HG03135 (cell line): Measurements from ENCODE around the gene PLPPR1.
"Not testable (repeated sequence)": the region's sequence is repeated elsewhere in the genome, so short reads cannot be mapped to it uniquely, and the experiment has no call there.

ENCODE experiments used
- ATAC-seq: cut with Tn5 transposase; IDR thresholded peaks from one replicate; pipeline ENCODE4 v1.9.1; 2021; ENCODE audit warnings: mild to moderate bottlenecking, moderate library complexity; ENCODE audit not compliant: unreplicated experiment

PLPPR1 gene

DNA sequence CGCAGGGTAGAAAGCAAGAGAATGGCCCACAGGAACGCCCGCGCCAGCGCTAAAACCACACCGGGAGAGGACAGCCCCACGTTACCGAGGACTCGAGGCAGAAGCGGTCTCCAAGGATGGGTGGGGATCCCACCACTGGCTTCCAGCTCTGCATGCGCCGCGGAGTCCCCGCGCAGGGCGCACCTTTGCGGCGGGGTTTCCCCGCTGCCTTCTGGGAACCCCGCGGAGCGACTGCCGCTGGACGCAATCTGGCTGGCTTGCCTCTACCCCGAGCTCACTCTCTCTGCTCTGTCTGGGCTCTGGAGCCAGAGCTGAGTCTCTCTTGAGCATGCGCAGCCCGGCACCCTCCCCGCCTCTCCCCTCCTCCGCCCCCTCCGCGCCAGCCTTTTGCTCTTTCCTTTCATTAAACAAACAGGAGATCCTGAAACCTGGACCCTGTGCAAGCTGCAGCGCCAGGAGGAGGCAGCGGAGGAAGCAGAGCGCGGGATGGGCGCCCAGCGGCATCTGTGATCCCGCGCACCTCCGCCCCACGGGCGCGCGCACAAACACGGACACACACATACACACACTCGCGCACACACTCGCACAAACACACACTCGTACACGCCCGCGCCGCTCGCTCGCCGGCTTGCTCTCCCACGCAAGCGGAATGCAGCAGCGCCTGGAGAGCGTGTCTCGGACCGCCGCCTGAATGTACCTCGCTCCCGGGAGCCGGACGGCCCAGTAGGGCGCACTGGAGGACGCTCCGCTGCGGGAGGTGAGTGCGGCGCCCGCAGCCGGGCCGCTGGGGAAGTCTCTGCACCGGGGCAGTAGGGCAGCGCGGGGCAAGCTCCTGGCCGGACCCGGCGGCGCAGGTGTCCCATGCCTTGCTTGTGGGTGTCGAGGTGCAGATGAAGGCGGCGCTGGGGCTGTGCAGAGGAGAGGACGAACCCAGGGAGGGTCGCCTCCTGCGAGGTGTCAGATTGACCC lies at the start of gene PLPPR1:
TSS of gene PLPPR1 (plus strand) at position 382 of the 969 bp plus-strand sequence.
- no peak for ATAC-seq

DNA sequence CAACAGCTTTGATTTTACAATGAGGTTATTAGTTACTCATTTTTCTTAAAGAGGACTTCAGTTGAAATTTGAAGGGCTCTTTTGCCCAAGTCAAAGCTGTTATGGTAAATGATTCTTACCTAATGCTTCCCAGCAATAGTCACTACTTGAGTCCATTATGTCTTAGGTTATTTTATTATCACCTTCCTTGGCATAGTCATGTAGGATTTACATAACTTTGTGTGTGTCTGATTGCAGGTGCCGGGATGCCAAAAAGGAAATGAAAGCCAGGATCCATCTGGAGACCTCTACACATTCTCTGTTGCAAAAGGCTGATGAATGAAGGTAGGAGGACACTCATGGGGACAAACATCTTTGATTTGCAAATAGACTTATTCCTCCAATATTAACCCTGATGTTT lies 38.8 kb upstream of the PLPPR1 start:
- no peak for ATAC-seq

DNA sequence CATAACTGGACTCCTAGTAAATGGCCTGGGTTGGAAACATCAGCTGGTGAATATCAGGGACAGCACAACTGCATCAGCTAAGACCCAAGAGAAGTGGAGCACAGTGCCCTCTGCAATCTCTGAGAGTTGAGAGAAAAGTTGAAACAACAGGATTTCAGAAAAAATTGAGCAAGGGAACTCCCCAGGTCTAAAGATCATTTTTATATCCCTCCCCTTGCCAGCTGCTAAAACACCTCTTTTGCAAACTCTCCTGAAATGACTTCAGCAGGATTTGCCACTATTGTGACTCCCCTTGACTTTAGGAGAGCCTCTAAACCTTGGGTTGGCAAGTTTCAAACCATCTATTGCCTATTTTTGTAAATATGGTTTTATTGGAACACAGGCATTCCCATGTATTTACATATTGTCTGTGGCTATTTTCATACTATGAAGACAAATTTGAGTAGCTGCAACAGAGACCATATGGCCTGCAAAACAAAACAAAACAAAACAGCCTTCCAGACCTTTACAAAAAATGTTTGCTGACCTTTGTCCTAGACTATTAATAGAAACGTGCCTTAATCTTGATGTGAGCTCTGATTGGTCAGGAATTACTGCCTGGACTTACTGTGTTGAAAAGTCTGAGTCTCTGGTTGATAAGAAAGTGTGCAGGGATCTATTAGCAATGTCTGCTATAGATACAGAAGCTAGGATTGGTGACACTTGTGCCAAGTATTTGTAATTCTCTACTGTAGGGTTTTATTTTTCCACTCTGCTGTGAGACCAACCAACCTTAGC lies 37.7 kb upstream of the PLPPR1 start:
- no peak for ATAC-seq

DNA sequence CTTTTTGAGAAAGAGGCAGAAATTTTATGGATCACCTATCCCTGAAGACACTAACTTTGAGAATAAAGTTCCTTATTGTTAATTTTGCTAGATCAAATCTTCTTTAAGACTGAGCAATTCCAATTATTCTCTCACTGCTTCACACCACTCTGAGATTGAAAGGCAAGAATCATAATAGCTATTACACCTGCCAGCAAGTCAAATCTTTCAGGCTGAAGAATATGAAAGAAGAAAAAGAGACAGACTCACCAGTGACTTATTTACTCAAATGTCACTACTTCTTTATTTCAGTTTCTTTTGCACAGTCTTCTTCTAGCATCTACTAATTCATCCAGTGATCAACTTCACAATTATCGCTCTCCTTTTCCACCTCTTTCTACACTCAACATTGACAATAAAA lies 35.9 kb upstream of the PLPPR1 start:
- ATAC-seq, result no peak

DNA sequence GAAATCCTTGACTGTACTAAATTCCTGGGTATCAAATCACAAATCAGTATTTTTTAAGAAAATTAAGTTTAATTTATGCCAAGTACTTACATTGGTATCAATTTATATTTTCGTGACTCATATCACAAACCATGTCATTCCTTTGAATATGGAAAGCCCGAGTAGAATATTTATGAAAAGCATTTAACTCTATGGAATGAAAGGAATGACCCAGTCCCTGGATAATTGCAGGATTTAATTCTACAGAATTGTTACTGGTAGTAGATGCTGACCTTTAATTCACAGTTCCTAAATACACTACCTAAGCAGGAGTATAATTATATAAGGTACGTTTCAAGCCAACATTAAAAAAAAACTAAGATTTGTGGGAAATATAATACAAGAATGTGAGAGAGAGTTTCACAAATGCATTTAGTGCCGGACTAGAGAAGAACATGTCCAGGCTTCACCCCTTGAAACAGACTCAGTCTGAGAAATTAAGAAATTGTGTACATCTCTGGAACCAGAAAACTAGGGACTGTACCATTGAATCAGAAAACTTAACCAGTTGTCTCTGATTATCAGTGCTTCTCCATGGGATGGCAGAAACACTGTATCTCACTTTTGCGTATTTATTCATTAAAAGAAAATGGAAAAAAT lies 28.5 kb upstream of the PLPPR1 start:
- ATAC-seq, result no peak

DNA sequence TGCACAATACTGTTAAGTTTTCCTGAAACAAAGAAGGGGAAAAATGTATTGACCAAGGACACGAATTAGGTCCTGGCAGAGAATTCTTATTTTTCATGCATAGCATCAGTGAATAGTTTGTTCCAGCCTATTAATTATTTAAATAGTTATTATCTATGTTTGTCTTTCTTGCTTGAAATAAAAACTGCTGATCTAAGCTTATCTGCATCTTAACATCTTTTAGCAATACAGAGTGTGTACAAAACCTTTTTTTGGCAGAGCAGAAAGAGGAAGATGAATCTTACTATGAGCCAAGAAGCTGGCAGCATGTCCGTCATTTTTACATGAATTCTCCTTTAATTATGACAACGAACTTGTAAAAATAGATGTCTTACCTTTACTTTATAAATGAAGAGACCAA lies 23.3 kb upstream of the PLPPR1 start:
- ATAC-seq, result no peak

DNA sequence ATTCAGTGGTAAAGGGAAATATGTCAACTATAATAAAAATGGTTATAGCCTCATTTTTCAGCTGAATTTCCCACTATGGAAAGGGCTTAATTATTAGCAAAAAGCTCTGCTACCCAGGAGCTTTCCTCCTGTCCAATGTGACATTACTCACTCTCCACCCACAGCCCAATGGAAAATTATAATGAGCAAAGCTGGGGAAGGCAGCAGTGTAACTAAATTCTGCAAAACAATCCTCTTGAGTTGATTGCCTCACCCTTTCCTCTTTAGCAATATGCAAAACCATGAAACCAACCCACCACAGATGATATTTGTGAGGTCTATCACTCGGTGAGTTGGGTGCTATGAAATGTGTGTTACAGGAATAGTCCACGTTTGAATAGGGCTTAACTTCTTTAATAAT lies 14.0 kb upstream of the PLPPR1 start:
- no peak for ATAC-seq

DNA sequence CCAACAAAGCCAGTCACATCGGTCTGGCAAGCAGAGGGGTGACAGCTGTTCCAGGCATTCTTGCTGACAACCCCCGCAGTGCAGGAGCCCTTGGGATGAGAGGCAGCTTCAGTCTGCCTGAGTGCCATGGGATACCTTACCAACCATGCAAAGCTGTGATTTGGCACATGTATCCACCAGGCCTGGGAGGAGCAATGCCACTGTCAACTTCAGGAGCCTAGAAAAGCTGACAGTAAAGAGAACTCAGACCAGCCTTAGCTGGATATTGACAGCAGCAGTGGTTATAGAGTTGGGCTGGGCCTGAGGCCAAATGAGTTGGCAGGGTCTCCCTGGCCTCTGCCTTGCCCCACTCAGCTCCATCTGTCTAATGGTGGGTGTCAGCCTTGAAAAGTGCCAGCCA lies 10.1 kb upstream of the PLPPR1 start:
- ATAC-seq, result no peak

DNA sequence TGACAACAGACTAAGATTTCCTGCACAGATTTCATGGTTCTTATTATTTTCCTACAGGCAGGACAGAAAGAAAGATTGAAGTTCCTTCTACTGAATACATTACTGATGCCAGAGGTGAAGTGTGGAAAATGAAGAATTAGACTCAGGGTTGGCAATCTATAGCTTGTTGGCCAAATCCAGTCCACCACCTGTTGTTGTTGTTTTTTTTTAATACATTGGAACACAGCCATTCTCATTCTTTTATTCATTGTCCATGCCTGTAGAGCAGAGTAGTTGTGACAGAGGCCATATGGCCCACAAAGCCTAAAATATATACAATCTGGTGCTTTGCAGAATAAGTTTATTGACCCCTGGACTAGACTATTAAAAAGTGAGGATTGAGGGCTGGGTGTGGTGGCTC lies 5.8 kb upstream of the PLPPR1 start:
- no peak for ATAC-seq

DNA sequence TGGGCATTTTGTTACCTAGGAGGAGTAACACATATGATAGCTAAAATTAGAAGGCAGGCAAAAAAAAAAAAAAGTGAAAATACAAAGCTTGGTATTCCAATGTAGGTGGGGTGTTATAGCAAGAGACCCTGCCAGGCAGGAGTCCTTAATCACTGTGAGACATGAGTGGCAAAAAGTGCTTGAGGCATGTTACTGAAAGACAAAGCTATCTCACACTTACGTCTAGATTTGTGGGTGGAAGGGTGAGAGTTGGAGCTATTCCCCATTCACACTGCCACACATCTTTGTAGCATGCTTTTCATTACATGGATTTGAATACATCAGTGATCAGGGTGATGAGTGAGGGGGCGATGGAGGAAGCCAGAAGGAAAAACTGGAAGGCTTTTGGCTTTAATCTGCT lies 2.6 kb upstream of the PLPPR1 start:
- ATAC-seq, result no peak

DNA sequence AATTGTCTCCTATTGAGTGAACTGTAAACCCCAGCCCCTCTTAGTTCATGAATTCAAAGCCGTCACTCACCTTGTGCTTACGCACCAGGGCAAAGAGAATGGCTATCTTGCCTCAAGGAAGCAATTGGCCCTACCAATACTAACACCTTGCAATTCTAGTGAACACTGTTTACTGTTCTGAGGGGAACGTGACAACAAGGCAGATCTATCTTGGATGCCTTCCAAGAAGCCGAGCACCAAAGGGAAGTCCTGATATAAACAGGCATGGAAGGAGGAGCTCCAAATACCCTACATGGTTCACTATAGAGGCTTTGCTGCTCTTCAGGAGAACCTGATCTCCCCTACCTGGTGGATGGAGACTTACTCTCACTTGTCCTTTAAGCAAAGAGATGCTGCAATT lies 1.7 kb upstream of the PLPPR1 start:
- ATAC-seq, result no peak

DNA sequence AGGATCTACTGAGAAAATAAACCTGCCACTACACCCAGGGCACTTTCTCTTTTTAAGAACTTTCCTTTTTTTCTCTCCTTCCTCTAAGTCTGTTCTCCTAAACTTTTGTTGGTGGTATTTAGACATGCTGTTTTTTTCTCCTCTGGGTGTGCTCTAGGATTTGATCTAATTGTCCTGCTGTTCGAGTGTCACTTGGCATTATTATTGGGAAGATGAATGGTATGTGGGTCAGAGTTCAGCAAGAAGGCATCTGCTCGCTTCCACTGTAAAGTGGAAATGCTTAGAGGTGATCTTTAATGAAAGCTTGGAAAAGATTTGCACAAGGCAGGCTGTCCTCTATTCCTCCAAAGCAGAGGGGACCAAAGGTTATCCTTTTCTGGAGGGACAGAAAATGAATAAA lies 1.3 kb upstream of the PLPPR1 start:
- no peak for ATAC-seq

DNA sequence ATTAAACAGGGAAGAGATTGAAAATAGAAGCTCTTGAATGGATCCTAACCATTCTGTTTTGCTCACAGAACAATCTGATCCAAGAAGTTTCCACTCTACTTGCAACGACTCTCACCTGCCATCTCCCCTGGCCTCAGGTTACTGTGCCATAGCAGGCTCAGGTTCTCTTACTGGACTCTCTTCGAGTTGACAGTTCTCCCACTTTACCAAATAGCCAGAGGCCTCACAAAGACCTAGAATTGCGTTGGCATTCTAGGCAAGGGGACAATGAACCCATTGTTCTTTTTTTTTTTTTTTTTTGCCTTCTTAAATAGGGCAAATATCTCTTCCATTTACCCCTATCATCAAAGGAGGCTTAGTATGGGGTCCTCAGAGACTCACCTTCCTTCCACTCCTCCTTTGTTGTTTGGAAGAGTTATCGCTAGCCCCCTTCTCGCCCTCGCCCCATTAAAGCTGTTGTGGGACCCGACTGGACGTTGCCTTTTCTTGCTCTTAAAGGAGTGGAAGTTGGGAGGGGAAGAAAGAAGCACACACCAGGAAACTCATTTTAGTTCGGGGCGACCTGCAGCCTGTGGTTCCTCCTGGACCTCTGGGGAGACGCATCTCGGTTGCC lies 688 bp upstream of the PLPPR1 start:
- no peak for ATAC-seq

DNA sequence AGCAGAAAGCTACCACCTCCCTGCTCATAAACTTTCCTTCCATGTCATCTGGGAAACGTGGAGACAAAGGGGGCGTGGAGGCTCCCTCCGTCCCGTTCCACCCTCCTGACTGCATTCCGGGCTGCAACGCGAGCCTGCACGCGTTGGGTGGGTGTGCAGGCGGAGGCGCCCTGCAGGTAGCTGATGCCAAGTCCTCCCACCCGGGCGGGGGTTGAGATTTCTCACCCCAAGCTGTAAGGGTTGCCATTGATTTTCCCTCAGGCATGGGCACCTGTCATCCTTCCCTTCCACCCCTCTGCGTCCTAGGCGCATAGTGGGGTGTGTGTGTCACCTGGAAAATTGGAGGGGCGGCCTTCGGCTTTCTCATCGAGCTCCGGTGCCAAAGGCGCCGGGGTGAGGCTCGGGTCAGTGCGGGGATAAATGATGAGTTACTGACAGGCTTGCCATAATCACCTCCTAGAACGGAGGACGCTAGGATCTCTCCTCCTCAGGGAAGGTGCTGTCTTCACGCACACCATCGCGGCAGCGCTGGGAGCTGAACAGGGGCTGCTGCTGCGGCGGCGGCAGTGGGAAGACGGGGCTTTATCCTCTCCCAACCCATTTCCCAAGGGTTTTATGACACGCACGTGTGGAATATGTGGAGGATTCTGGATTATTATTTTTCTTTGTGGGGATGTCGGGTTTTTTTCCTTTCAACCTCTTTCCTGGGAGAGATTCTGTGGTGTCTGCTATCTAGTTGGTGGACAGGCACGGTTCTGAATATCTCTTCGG lies 973 bp downstream of the PLPPR1 start:
- no peak for ATAC-seq

DNA sequence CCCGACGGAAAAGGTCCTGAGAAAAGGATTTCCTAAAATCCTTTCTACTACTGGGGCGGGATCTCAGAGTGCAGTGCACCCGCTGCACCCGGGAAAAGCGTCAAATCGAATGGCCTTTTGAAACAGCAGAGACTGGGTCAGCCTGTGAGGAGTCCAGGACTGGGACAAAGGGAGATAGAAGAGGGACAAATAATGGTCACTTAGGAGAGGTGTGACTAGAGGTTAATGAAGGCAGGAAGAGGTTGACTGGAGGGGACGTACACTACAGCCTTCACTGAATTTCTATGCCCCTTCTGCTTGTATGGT lies 1.5 kb downstream of the PLPPR1 start:
- no peak for ATAC-seq

DNA sequence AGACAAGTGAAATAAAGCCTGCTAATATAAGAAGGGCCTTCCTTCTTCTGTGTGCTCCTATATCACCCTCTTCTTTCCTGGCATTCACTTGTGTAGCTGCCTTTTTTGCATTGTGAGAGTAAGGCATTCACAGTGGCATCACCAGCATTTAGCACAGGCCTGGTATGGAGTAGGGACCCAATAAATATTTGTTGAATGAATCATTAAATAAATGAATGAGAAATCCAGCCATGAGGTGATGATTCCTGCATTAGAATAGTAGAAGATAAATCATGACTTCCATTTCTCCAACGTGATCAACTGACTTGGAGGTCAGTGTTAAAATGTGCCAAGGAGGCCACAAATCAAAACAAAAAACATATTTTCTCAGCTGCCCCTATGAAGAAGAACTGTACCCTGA lies 3.9 kb downstream of the PLPPR1 start:
- ATAC-seq, result no peak

DNA sequence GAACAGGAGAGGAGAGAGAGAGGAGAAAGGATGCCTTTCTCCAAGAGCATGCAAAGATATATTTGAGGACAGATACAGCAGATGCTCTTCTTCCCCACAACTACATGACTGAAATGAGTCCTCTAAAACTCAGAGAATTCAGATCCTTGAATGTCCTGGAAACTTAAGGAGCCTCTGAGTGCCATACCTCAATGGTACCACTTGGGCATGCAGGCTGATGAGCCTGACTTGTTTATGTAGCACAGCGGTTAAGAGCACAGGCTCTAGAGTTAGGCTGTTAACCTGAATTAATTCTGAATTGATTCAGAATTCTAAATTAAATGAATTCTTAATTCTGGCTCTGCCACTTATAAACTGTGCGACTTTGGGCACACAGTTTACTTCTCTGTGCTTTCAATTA lies 5.7 kb downstream of the PLPPR1 start:
- no peak for ATAC-seq

DNA sequence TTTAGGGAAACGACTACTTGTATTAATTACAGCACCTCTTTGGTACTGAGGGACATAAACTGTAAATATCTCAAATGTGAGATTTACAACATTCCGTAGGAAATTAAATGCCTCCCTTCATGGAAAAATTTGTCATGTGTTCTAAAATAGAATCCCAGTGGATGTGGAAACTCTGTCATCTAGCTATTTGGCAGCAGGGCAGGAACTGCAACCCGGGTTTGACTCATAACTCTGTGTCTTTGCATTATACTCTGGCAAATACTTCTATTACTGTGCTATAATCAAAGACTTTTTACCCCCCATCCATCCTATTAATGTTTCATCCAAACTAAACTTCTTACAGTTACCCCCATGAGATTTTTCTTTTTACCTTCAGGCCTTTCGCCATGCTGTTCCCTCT lies 6.6 kb downstream of the PLPPR1 start:
- ATAC-seq, result no peak

DNA sequence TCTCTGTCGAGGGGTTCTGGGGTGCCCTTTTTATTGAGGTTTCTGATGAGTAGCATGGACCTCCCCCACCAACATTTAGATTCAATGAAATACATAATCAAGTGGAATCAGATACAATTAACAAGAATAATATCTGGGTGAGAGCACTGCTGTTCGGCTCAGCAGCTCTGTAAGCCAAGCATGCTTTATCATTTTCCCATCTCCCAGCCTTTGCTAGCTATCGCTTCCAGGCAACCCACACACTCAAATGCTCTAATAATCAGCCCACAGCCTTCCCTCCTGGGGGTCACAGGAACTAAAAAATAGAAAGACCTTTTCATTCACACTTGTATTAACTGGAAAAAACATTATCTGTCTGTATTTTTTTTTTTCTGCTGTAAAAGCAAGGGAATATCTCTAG lies 8.9 kb downstream of the PLPPR1 start:
- no peak for ATAC-seq

DNA sequence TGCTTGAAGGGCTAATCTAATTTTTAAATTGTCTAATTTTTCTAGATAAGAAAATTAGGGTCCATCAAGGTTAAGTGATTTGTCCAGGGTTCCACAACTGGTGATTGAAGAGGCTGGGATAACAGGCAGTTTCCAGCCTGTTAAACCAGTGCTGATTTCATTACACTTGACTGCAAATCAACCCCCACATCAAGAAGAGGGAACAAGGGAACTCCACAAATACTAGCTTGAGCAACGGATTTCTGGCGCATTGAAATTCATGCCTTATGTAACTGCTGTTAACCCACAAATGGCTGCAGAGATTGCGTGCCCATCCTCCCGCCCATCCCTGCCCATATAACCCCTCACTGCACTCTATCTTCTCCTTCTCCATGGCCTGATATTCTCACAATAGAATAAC lies 10.0 kb downstream of the PLPPR1 start:
- no peak for ATAC-seq

DNA sequence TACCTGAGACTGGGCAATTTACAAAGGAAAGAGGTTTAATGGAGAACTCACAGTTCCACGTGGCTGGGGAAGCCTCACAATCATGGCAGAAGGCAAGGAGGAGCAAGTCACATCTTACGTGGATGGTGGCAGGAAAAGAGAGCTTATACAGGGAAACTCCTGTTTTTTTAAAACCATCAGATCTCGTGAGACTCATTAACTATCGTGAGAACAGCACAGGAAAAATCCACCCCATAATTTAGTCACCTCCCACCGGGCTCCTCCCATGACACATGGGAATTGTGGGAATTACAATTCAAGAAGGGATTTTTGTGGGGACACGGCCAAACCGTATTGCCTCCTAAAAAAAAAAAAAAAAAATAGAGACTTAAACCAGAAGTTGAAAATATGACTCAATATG lies 11.1 kb downstream of the PLPPR1 start:
- ATAC-seq, result not testable (repeated sequence)
